ENCODE results near the gene TBC1D5.

The TBC1D5 gene

DNA sequence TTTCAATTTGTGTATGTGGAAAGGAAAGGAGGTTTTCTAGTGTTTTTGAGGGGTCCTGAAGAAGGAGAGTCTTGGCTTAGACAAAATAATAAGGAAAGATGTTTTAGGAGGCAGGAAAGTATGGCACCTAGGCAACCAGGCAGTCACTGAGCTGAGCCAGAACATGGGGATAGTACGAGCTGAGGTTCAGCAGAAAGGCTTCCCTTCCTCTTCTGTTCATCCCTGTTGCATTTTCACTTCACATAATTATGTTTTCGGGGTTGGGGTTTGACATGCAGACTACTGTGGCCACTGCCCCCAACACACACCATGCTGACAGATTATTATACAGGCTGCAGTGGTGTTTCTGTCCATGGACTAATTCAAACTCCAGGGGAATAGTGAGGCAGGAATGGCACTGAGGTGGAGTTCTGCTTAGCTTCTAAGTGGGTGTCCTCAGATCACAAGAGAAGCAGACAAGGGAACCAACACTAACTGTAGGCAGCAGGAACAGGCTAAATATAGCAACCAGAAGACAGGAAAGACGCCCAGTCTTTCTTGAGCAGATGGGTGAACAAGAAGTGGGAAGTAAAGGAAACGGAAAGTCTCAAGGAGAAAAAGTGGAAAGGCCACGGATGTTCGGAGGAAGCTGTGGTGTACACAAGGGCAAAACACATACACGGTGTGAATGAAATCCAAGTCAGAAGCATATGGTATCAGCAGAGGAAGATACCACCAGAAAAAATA lies 551.9 kb downstream of the TBC1D5 start:
- H3K9me3 ChIP-seq (ENCODE audit: control insufficient read depth, insufficient read depth, low read length) = no peaks in the 10 kb centered on the region
- H3K4me1 ChIP-seq (ENCODE audit: control insufficient read depth, insufficient read depth, low read length) = no peaks in the 10 kb centered on the region
- DNase-seq (ENCODE audit: low read depth, low spot score) = no peak
- H3K27me3 ChIP-seq (ENCODE audit: control insufficient read depth, insufficient read depth, low read length) = no peaks in the 10 kb centered on the region
- no peak overlapping the region for H3K4me3 ChIP-seq (ENCODE audit: low read length)
- H3K27ac ChIP-seq (ENCODE audit: low read length) = no peak overlapping the region
- no peaks in the 10 kb centered on the region for H3K36me3 ChIP-seq (ENCODE audit: control insufficient read depth, insufficient read depth, low read length)
- no CpG with 5 or more reads among the region's 7 CpGs for WGBS (ENCODE audit: insufficient coverage, insufficient read length)

DNA sequence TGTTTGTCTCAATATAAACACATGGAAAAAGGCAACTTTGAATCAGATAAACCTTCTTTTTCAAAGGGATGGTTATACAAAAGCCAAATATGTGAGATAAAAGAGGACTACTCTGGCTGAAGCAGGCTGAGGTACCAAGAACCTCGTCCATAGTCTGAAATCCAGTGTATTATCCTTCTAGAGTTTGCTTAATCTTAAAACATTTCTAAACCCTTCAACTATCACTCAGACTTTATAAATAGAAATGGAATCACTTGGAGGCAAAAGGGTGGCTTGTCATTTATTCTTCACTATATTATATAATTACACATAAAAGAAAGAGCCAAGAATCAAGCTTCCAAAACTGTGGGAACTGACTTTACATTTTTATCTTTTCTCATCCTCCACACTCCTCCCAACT lies 554.1 kb downstream of the TBC1D5 start:
- Histone ChIP-seq H3K27me3 (ENCODE audit: control insufficient read depth, insufficient read depth, low read length) (no peaks in the 10 kb centered on the region), H3K27ac (ENCODE audit: low read length) (no peak overlapping the region), H3K4me1 (ENCODE audit: control insufficient read depth, insufficient read depth, low read length) (no peaks in the 10 kb centered on the region), H3K36me3 (ENCODE audit: control insufficient read depth, insufficient read depth, low read length) (no peaks in the 10 kb centered on the region), H3K9me3 (ENCODE audit: control insufficient read depth, insufficient read depth, low read length) (no peaks in the 10 kb centered on the region), H3K4me3 (ENCODE audit: low read length) (no peak overlapping the region)
- WGBS (ENCODE audit: insufficient coverage, insufficient read length) = no CpG with 5 or more reads among the region's 1 CpG
- no peak for DNase-seq (ENCODE audit: low read depth, low spot score)

DNA sequence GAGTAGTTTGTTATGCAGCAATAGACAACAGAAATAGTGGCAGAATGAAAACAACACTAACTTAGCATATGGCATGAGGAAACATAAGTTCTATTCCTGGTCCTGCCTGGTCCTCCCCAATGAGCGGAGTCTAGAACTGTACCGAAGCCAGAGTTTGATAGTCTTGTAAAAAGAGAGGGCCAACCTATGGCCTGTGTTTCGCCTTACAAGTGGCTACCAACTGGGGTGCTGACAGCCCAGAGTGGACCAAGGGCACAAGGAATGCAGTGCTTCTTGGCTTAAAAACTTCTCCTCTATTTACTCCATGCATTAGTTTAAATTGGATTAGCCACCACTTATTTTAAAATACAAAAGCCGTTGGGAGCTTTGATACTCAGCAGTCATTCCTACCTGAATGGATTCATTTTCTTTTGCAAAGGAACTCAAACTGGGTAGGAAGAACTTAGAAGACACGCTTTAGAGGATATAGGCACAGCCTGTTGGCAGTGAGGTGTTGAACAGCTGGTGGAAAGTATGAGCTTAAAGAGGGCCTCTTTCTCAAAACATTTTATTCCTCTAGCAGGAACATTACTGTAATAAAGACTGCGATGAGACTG lies 554.7 kb downstream of the TBC1D5 start:
- H3K4me3 ChIP-seq (ENCODE audit: low read length) = no peak overlapping the region
- no peaks in the 10 kb centered on the region for H3K9me3 ChIP-seq (ENCODE audit: control insufficient read depth, insufficient read depth, low read length)
- WGBS (ENCODE audit: insufficient coverage, insufficient read length) = no CpG with 5 or more reads among the region's 6 CpGs
- DNase-seq (ENCODE audit: low read depth, low spot score) = no peak
- no peaks in the 10 kb centered on the region for H3K27me3 ChIP-seq (ENCODE audit: control insufficient read depth, insufficient read depth, low read length)
- H3K4me1 ChIP-seq (ENCODE audit: control insufficient read depth, insufficient read depth, low read length) = no peaks in the 10 kb centered on the region
- no peaks in the 10 kb centered on the region for H3K36me3 ChIP-seq (ENCODE audit: control insufficient read depth, insufficient read depth, low read length)
- H3K27ac ChIP-seq (ENCODE audit: low read length) = no peak overlapping the region

DNA sequence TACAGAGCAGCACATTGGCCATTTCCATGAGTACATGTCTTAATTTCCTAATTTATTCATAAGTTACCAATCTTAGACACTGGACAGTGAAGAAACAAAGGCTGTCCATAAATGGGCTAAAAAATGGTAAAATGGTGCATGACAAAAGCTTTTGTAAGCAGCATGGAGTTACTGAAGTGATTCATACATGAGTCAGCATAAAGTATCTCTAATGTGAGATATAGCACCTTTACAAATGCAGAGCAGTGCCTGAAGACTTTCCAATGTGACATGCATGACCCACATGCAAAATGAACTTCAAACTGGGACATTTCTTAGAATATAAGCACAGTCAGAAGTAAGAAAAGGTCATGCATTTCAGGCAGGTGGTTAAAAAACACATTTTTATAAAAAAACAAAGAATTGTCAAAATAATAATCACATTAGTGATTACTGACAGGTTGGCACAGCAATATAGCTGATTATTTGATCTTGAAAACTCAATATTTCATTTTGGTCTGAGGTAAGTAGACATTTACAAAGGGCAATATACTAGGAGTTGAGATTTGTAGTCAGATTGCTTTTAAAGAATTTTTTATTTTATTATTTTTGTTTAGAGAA lies 558.4 kb downstream of the TBC1D5 start:
- Histone ChIP-seq H3K27ac (ENCODE audit: low read length) (no peak overlapping the region), H3K27me3 (ENCODE audit: control insufficient read depth, insufficient read depth, low read length) (no peaks in the 10 kb centered on the region), H3K4me3 (ENCODE audit: low read length) (no peak overlapping the region), H3K36me3 (ENCODE audit: control insufficient read depth, insufficient read depth, low read length) (no peaks in the 10 kb centered on the region), H3K9me3 (ENCODE audit: control insufficient read depth, insufficient read depth, low read length) (no peaks in the 10 kb centered on the region), H3K4me1 (ENCODE audit: control insufficient read depth, insufficient read depth, low read length) (no peaks in the 10 kb centered on the region)
- no peak for DNase-seq (ENCODE audit: low read depth, low spot score)

DNA sequence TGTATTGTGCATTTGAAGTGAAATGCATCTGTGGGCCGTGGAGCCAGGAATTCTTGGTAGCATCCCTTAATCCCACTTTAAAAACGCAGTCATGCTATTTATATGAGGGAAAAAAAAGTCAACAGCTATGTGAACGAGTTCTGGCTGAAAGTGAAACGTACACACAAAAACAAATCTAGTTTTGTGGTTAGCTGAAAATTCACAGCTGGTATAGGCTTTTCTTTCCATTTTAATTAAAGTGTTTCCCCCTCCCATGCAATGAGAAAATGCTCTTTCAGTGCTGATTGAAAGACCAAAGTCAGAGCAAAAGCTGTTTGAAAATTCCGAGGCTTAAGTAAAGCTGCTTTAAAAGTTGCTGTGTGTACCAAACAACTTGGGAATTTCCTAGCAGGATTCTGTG lies 560.3 kb downstream of the TBC1D5 start:
- no peak for DNase-seq (ENCODE audit: low read depth, low spot score)
- Histone ChIP-seq H3K27me3 (ENCODE audit: control insufficient read depth, insufficient read depth, low read length) (no peaks in the 10 kb centered on the region), H3K9me3 (ENCODE audit: control insufficient read depth, insufficient read depth, low read length) (no peaks in the 10 kb centered on the region), H3K4me1 (ENCODE audit: control insufficient read depth, insufficient read depth, low read length) (no peaks in the 10 kb centered on the region), H3K27ac (ENCODE audit: low read length) (no peak overlapping the region), H3K36me3 (ENCODE audit: control insufficient read depth, insufficient read depth, low read length) (no peaks in the 10 kb centered on the region), H3K4me3 (ENCODE audit: low read length) (no peak overlapping the region)
- no CpG with 5 or more reads among the region's 5 CpGs for WGBS (ENCODE audit: insufficient coverage, insufficient read length)

DNA sequence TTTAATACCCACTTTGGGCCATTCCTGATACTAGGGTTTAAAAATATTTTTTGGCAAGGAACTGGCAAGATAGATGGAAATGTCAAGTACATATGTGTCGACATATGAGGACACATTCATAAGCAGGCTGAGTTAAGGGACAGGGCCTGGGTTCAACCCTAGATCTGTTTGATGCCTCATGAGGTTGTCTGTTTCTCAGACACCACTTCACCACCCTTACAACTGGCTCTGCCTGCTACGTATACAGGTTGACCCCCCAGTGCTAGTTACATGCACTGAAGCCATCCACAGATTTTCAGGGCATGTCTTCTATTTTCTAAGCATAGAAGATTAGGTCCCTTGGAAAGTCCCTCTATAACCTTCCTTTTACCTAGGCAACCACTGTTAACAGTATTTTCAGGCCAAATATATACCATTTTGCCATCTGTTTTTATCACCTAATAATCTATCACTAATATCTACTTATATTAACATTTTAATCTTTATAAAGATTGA lies 561.0 kb downstream of the TBC1D5 start:
- H3K36me3 ChIP-seq (ENCODE audit: control insufficient read depth, insufficient read depth, low read length) = no peaks in the 10 kb centered on the region
- no peaks in the 10 kb centered on the region for H3K9me3 ChIP-seq (ENCODE audit: control insufficient read depth, insufficient read depth, low read length)
- WGBS (ENCODE audit: insufficient coverage, insufficient read length) = no CpG with 5 or more reads among the region's 2 CpGs
- no peak overlapping the region for H3K27ac ChIP-seq (ENCODE audit: low read length)
- H3K27me3 ChIP-seq (ENCODE audit: control insufficient read depth, insufficient read depth, low read length) = no peaks in the 10 kb centered on the region
- no peak for DNase-seq (ENCODE audit: low read depth, low spot score)
- no peaks in the 10 kb centered on the region for H3K4me1 ChIP-seq (ENCODE audit: control insufficient read depth, insufficient read depth, low read length)
- no peak overlapping the region for H3K4me3 ChIP-seq (ENCODE audit: low read length)

DNA sequence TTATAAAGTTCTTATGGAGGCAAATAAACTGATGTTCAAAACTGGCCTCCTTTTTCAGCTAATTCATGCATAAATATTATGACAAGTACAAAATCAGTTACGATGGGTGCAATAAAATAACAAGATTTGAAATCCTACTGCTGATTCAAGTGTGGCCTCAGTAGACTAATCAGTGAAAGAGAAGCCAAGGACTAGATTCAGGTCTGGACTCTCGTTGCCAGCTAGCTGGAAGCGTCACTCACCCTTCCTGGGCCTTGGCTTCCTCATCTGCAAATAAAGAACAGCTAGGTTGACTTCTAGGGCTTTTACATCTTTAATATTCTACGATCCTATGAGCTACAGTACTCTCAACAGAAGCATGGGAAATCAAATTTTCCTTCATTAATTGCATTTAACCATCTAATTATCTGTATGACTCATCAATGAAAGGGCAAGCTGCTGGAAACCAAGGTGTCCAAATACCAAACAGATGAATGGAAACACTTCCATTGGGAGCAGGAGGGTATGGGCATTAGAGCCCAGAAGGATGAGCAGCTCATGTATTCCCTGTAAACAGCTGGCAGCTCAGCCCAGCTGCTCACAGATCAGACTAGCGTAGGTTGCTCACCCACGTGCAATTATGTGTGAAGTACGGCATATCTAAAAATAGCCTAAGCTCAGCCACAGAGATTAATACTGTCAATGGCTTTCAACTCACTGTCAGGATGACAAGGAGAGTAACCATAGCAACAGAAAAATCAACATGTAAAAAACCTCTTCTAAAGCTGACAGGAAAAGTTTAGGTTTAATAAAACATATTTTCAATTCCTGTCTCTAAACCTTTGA lies 562.8 kb downstream of the TBC1D5 start:
- Histone ChIP-seq H3K27ac (ENCODE audit: low read length) (no peak overlapping the region), H3K36me3 (ENCODE audit: control insufficient read depth, insufficient read depth, low read length) (no peaks in the 10 kb centered on the region), H3K27me3 (ENCODE audit: control insufficient read depth, insufficient read depth, low read length) (no peaks in the 10 kb centered on the region), H3K4me1 (ENCODE audit: control insufficient read depth, insufficient read depth, low read length) (no peaks in the 10 kb centered on the region), H3K9me3 (ENCODE audit: control insufficient read depth, insufficient read depth, low read length) (no peaks in the 10 kb centered on the region), H3K4me3 (ENCODE audit: low read length) (no peak overlapping the region)
- WGBS (ENCODE audit: insufficient coverage, insufficient read length) = no CpG with 5 or more reads among the region's 7 CpGs
- DNase-seq (ENCODE audit: low read depth, low spot score) = no peak

DNA sequence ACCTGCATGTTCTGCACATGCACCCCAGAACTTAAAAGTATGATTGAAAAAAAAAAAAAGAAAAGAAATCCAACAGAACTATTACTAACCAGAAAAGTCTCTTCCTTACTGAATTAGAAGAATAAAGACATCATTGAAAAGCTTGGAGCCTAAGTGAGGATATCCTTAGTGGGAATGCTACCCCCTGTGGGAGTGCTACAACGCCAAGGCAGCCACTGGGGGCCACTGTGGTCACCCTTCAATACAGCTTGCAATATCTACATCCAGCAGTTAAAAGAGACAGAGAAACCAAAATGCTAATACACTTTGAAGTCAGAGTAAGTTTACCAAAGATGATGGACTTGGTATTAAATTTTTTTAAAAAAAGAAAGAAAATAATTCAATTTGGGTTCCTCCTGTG lies 565.7 kb downstream of the TBC1D5 start:
- H3K4me1 ChIP-seq (ENCODE audit: control insufficient read depth, insufficient read depth, low read length) = no peaks in the 10 kb centered on the region
- no peaks in the 10 kb centered on the region for H3K9me3 ChIP-seq (ENCODE audit: control insufficient read depth, insufficient read depth, low read length)
- no peaks in the 10 kb centered on the region for H3K36me3 ChIP-seq (ENCODE audit: control insufficient read depth, insufficient read depth, low read length)
- no peak for DNase-seq (ENCODE audit: low read depth, low spot score)
- WGBS (ENCODE audit: insufficient coverage, insufficient read length) = no CpG with 5 or more reads among the region's 1 CpG
- no peak overlapping the region for H3K4me3 ChIP-seq (ENCODE audit: low read length)
- no peaks in the 10 kb centered on the region for H3K27me3 ChIP-seq (ENCODE audit: control insufficient read depth, insufficient read depth, low read length)
- H3K27ac ChIP-seq (ENCODE audit: low read length) = no peak overlapping the region

DNA sequence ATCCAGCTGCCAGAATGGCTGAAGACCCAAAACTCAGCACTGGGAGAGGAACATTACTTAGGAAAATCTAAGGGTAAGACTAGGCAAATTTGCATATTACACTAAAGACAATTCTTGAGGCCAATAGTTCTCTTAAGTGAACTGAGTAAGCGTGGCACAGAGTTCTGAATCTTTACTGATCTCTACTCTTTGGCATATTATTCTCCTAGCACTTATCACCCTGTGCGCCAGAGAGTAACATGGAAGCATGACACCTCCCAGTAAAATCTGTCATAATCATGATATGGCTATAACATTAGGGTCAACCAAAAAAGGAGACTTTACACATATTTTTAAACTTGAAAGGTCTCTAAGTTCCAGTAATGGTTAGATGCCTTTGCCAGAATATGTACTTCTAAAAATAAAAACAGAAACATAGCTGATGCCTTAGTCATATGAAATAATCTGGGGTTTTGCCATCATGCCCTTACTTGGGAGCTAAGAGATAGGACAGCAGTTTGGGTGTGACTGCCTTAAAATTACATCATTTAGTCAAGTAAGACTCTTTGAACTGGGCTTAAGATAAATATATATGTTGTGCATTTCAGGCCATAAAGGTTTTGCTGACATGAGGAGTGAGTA lies 567.1 kb downstream of the TBC1D5 start:
- no peaks in the 10 kb centered on the region for H3K4me1 ChIP-seq (ENCODE audit: control insufficient read depth, insufficient read depth, low read length)
- no peaks in the 10 kb centered on the region for H3K9me3 ChIP-seq (ENCODE audit: control insufficient read depth, insufficient read depth, low read length)
- no CpG with 5 or more reads among the region's 2 CpGs for WGBS (ENCODE audit: insufficient coverage, insufficient read length)
- no peak for DNase-seq (ENCODE audit: low read depth, low spot score)
- no peak overlapping the region for H3K4me3 ChIP-seq (ENCODE audit: low read length)
- H3K27me3 ChIP-seq (ENCODE audit: control insufficient read depth, insufficient read depth, low read length) = no peaks in the 10 kb centered on the region
- no peak overlapping the region for H3K27ac ChIP-seq (ENCODE audit: low read length)
- H3K36me3 ChIP-seq (ENCODE audit: control insufficient read depth, insufficient read depth, low read length) = no peaks in the 10 kb centered on the region

DNA sequence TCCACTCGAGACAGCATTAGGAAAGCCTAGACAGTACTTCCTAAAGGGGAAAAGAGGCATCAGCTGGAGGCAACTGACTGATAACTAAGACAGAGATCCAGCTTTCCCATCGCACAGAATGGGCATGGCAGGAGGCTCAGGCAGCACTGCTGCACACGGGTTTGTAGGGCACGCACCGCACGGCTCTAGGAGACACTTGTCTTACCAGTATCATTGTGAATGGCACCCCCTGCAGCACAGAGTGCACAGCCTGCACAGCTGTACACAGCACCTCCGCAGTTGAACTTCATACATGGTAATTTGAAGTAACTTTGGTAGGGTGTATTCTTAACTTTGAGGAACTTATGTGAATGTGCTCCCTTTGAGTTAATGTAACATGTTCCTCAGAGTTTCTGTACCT lies 576.1 kb downstream of the TBC1D5 start:
- peaks cover 3% of the 10 kb centered on the region; the same call in 1 of the 2 replicates for H3K36me3 ChIP-seq (ENCODE audit: control insufficient read depth, insufficient read depth, low read length)
- DNase-seq (ENCODE audit: low read depth, low spot score) = no peak

More for the DNA sequence above, 576.1 kb downstream of the TBC1D5 start:
- no CpG with 5 or more reads among the region's 7 CpGs for WGBS (ENCODE audit: insufficient coverage, insufficient read length)
- no peaks in the 10 kb centered on the region for H3K27me3 ChIP-seq (ENCODE audit: control insufficient read depth, insufficient read depth, low read length)
- no peaks in the 10 kb centered on the region for H3K4me1 ChIP-seq (ENCODE audit: control insufficient read depth, insufficient read depth, low read length)
- no peak overlapping the region for H3K27ac ChIP-seq (ENCODE audit: low read length)
- H3K9me3 ChIP-seq (ENCODE audit: control insufficient read depth, insufficient read depth, low read length) = no peaks in the 10 kb centered on the region
- H3K4me3 ChIP-seq (ENCODE audit: low read length) = no peak overlapping the region

Data from iPS DF 6.9 (cell line).